Measurements from ENCODE around the gene FSIP1.

The FSIP1 gene

DNA sequence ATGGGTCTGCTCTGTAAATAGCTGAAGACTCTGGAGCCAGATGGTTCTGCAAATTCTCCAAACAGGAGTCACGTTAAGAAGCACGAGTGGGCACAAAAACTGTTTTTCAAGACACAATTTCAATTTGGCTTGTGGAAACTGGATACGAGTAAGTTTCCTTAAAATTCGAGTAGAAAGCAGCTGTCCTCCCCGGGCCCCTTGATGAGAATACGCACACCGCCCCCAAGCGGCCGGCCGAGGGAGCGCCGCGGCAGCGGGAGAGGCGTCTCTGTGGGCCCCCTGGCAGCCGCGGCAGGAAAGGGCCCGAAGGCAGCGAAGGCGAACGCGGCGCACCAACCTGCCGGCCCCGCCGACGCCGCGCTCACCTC, 202.5 kb downstream of the FSIP1 start:
- DNase-seq: peak; percentile 81 to 87

- DNase-seq: no peak
These were observed 203.0 kb downstream of the FSIP1 start for GRCh38 chr15:39579487-39580116.

DNA sequence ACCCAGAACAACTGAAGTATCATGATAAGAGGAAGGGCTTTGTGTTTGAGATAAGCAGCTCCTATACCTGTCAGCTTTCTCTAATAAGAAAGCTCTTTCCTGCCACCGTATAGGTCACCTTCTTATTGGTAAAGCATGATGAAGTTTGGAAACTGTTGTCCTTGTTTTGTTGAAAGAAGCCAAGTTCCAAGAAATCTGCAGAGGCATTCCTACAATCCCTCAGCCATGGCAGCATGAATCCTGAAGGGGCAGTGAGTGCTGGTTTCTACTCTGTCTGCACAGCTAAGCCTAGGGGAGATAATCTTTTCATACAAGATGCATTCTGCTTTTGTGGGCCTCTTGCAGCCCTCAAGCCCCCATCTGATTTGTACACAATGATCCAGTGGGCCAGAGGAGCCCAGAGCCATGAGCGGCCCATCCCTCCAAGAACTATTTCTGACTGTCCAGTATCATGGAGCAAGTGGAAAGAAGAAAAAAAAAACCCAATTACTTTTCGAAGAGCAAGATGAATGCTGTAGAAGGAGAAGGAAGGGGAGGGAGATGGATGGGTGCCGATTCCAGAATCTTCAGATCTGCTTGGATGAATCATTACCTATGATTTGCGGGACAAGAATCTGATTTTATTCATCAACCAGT, 203.7 kb downstream of the FSIP1 start:
- DNase-seq: no peak

DNA sequence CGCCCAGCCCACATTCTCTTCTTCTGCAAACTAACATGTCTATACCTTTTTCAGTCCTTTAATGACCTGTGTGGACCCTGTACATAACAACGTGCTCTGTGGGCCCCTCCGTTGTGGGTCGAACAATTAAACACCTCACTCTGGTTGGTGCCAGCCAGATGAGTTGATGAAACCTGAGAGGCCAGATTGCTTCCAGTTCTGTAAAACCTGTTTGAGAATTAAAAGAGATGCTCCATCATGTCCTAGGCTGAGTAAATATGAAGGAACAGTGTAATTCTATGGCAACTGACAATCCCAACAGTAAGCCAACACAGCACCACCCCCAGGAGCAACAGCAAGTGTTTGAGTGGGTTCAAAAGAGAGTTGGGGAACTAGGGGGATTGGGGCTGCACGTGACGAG, 207.5 kb downstream of the FSIP1 start:
- no peak for DNase-seq

DNA sequence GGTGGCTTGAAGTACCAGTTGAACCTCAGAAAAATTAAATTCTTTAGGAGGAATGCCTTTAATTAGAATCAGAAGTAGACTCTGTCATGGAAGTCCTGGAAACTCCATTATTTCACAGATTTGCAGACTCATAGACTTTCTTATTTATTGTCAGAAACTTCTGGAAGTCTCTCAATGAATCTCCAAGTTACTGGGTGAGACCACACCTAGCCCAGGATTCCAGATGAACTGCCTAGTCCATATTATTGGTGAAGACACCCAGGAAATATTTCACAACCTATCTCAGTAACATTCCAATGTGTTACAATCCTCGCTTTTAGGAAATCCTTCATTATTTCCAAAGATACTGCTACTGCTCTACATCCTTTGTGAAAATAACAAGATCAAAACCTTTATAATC, 208.2 kb downstream of the FSIP1 start:
- DNase-seq: no peak

DNA sequence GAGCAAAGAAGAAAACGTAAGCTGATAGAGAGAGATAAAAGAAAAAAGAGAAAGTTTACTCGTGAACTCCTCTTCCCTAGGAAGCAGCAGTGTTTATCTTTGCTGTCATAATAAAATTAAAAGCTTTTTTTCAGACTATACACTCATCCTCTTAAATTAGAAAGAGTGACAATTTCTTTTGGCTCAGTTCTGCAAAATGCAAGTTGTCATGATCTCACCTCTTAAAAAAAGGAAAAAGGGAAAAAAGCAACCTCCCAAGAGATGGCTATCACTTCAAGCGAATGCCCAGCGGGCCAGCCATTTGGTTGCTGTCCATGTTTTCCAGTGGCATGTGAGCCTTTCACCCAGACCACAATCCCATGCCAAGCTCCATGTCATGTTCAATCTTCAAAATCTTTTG, 208.8 kb downstream of the FSIP1 start:
- DNase-seq: no peak

- DNase-seq: no peak
These were observed 209.4 kb downstream of the FSIP1 start for GRCh38 chr15:39573287-39573686.

DNA sequence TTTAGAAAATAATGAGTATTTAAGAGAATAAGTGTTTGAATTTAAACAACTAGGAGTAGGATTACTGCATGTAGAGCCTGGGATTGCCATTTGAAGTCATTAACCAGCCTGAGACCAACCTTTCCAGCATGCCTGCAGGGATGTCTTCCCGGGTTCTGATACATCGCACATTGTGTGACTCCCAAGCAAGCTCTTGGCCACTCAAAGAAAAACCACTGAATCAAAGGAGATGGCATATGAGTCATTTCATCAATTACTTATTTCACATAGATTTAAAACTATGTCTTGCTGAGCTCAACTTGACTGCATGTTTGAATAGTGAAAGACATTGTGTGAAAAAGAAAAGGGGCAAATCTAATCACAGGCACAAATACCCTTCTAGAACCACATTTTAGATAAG, 216.8 kb downstream of the FSIP1 start:
- no peak for DNase-seq

DNA sequence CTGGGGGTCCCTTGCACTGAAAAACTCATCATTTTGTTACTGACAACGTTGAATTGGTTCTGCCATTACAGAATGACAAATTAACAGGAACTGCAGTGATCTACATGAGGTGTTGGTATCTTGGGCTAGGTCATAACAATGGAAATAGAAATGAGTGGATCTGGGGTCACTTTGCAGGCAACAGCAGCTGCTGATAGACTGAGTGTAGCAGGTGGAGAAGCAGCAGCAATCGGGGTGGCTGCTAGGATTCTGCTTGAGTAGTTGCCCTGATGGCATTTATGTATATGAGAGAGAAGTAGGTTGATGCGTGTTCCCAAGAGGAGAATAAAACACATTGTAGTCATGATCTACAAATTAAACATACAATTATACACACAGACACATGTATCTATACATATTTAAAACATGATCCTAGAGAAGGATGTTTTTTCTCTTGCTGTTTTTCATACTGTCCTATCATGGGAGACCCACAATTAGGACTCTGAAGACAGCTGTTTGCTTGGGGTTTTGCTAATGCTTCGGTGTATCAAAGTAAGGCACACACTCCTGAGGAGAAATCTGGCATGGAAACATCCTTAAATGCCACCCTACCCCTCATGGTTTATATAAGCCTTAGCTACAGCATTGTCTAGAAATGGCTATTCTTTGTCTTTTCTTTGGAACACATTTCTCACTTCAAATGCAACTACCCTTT, 217.5 kb downstream of the FSIP1 start:
- no peak for DNase-seq

DNA sequence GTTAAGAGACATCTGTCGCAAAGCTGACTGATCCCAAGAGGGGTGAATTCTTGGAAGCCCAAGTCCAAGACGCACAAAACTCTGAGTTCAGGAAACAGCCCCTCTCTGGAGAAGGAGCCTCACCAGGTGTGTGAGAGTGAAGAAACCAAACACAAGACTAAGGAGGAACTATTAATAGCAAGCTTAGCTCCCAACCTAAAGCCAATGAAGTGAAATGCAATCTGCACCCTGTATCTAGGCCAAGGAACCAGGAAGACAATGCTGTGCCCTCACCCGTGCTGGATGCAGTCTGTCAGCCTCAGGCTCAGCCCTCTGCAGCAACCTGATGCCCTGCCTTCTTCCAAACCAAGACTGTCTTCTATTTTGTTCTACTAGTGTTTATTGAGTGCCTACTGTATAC, 224.2 kb downstream of the FSIP1 start:
- DNase-seq: no peak

GRCh38 chr15:39556461-39556860, 226.2 kb downstream of the FSIP1 start:
- DNase-seq: no peak

GRCh38 chr15:39555885-39556284, 226.8 kb downstream of the FSIP1 start:
- DNase-seq: no peak

- DNase-seq: no peak
These were observed 227.8 kb downstream of the FSIP1 start for GRCh38 chr15:39554746-39555387.

DNA sequence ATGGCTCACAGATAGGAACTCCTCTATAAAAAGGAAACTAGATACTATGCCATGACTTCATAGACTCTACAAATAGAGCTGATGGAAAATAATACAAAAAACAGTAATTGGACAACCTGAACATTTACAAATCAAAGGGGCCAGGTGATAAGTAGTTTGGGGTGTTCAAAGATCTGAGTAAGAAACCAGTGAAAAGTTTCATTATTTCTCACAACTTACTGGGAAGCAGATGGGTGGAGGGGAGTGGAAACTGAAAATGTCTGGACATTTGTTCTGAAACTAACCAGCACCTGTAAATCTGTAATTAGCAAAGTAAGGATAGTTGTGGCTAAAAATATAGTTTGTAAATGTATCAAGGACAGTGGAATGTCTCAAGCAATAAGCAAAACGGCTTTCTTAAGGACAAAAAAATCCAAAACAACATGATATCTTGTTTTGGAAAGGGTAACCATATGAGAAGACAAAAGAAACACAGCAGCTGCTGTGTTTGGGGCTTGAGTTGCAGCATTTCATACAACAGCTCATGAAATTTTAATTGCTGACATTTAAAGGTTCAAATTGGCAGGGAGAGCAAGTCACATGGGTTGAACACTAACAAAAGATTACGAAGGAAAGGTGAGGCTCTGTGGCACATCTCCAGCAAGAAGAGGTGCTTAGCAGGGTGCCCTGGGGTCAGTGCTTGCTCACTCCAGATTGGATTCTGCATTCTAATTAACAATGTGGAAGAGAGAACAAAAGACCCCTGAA, 228.5 kb downstream of the FSIP1 start:
- no peak for DNase-seq

DNA sequence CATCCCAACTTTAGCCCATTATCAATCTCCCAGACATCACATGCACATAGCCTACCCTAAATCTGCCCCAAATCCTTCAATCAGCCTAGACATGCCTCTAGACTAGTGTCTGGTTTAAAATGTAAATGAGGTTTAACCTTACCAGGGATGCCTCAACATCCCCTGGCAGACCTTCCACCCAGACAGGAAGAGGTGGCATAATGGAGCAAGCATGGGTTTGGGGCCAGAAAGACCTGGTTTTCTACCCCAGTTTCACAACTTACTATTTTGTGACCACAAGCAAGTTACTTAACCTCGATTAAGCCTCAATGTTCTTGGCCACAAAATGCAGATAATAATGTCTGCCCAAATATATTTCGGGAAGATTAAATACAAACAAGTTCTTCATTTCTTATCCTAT, 230.1 kb downstream of the FSIP1 start:
- no peak for DNase-seq

DNA sequence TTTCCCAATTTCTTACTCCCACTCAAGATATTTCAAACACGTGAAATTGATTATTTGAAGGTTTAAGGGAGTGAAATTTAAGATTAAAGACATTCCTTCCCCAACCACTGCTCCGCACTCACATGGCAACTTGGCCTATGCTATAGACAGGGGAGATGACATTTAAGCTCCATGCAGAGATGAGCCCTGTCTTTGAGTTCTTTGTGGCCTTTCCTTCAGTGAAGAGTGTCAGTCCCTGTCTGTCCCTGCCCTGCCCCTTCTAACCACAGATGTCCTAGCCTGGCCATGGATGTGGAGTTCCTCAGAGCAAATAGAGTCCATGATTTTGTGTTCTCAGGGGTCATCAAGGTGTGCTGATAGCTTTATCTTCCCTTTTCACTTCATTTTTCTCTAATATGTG, 231.2 kb downstream of the FSIP1 start:
- no peak for DNase-seq

Data from CD4-positive, alpha-beta T cell treated with Interleukin-1 beta for 1 hour (primary cell).